Effector memory CD4-positive, alpha-beta T cell (primary cell): ENCODE measurements around the gene TXNL4A.
"Not testable (repeated sequence)": the region's sequence is repeated elsewhere in the genome, so short reads cannot be mapped to it uniquely, and the experiment has no call there.

Experiments
- DNase-seq, 3 donors: peaks; one replicate each; pipeline ENCODE4 v3.0.0-alpha.2; 2020
- H3K27ac ChIP-seq: 2 replicates; pipeline ENCODE4 v1.7.0; 2013; ENCODE audit warnings: mild to moderate bottlenecking, low read length, moderate library complexity; ENCODE audit not compliant: insufficient read depth, poor library complexity, severe bottlenecking
- H3K27me3 ChIP-seq: replicated peaks from 2 replicates; pipeline ENCODE4 v1.7.0; 2013; ENCODE audit warnings: mild to moderate bottlenecking, low read length; ENCODE audit not compliant: insufficient read depth, control insufficient read depth, poor library complexity, severe bottlenecking
- H3K36me3 ChIP-seq: 2 replicates; pipeline ENCODE4 v1.7.0; 2013; ENCODE audit warnings: mild to moderate bottlenecking, low read length, moderate library complexity; ENCODE audit not compliant: control insufficient read depth, insufficient read depth
- H3K4me1 ChIP-seq: 2 replicates; pipeline ENCODE4 v1.7.0; 2013; ENCODE audit warnings: low read length, mild to moderate bottlenecking; ENCODE audit not compliant: control insufficient read depth, insufficient read depth, poor library complexity, severe bottlenecking
- H3K4me3 ChIP-seq: 2 replicates; pipeline ENCODE4 v1.7.0; 2013; ENCODE audit warnings: low read length, low read depth, mild to moderate bottlenecking; ENCODE audit not compliant: insufficient read depth, poor library complexity, severe bottlenecking
- H3K9me3 ChIP-seq: 2 replicates; pipeline ENCODE4 v1.7.0; 2013; ENCODE audit warnings: mild to moderate bottlenecking, low read length, moderate library complexity; ENCODE audit not compliant: control insufficient read depth

The TXNL4A gene

DNA sequence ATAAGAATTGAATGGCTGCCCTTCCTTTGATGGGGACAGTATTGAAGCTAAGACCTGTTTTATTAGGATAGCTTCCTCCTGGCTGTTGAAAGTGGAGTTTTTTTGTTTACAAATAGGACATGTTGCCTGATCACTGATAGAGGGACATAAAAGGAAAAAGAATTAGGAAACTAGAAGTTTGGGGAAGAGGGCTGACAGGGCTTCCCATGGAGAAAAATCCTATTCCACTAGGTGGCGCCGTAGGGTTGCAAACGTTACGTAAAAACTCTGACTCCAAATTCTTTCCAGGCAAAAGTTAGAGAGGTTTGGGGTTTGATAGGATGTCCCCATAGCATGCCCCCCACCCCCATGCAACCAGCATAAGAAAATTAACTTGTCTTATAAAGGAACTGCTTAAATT, 34.8 kb upstream of the TXNL4A start:
- H3K4me1 ChIP-seq: no peaks in the 10 kb centered on the region
- no peak overlapping the region for H3K27ac ChIP-seq
- no peak overlapping the region for H3K4me3 ChIP-seq
- no peaks in the 10 kb centered on the region for H3K27me3 ChIP-seq
- peaks cover 58% of the 10 kb centered on the region for H3K9me3 ChIP-seq
- H3K36me3 ChIP-seq: no peaks in the 10 kb centered on the region
- no peak for DNase-seq

DNA sequence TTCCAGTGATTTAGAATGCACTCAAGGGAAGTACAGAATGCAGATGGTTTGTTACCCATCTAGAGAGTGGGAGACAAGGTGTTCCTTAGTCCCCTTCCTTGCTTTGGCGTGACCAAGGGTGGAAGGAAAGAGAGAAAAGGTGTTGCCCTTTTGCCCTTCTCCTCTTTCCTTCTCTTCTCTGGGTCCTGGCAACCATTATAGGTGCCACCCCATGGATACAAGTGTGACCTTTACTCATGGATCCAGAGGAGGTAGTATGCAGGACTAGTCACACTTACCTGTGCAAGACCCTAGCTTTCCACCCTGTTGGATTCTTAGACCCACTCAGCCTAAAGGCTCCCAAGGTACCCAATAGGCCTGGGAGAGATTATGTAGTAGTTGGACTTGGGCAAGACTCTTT, 34.2 kb upstream of the TXNL4A start:
- H3K27me3 ChIP-seq: no peaks in the 10 kb centered on the region
- H3K9me3 ChIP-seq: peaks cover 58% of the 10 kb centered on the region
- H3K4me1 ChIP-seq: no peaks in the 10 kb centered on the region
- H3K36me3 ChIP-seq: no peaks in the 10 kb centered on the region
- no peak overlapping the region for H3K4me3 ChIP-seq
- DNase-seq: no peak
- H3K27ac ChIP-seq: no peak overlapping the region

GRCh38 chr18:80012714-80013113, 24.4 kb upstream of the TXNL4A start:
- Histone ChIP-seq H3K27me3 (no peaks in the 10 kb centered on the region), H3K4me1 (no peaks in the 10 kb centered on the region), H3K4me3 (no peak overlapping the region), H3K36me3 (no peaks in the 10 kb centered on the region), H3K27ac (no peak overlapping the region), H3K9me3 (no peaks in the 10 kb centered on the region)
- DNase-seq: no peak

GRCh38 chr18:80011496-80012137, 23.3 kb upstream of the TXNL4A start:
- not testable (repeated sequence) for DNase-seq, H3K27me3 ChIP-seq, H3K4me1 ChIP-seq, H3K36me3 ChIP-seq, H3K9me3 ChIP-seq, H3K27ac ChIP-seq, H3K4me3 ChIP-seq

- H3K4me1 ChIP-seq: no peaks in the 10 kb centered on the region
- no peaks in the 10 kb centered on the region for H3K27me3 ChIP-seq
- no peaks in the 10 kb centered on the region for H3K9me3 ChIP-seq
- no peak overlapping the region for H3K27ac ChIP-seq
- no peaks in the 10 kb centered on the region for H3K36me3 ChIP-seq
- DNase-seq: no peak
- no peak overlapping the region for H3K4me3 ChIP-seq
These were observed 22.2 kb upstream of the TXNL4A start for GRCh38 chr18:80010551-80010906.

GRCh38 chr18:80009661-80010550, 21.5 kb upstream of the TXNL4A start:
- no peak overlapping the region for H3K4me3 ChIP-seq
- DNase-seq: no peak
- no peaks in the 10 kb centered on the region for H3K4me1 ChIP-seq
- no peaks in the 10 kb centered on the region for H3K9me3 ChIP-seq
- H3K36me3 ChIP-seq: no peaks in the 10 kb centered on the region
- no peak overlapping the region for H3K27ac ChIP-seq
- no peaks in the 10 kb centered on the region for H3K27me3 ChIP-seq

- no peak overlapping the region for H3K4me3 ChIP-seq
- no peak overlapping the region for H3K27ac ChIP-seq
- no peaks in the 10 kb centered on the region for H3K4me1 ChIP-seq
- no peaks in the 10 kb centered on the region for H3K36me3 ChIP-seq
- no peak for DNase-seq
- H3K27me3 ChIP-seq: no peaks in the 10 kb centered on the region
- H3K9me3 ChIP-seq: no peaks in the 10 kb centered on the region
These were observed 18.4 kb upstream of the TXNL4A start for GRCh38 chr18:80006724-80007123.

- no peak for DNase-seq
- Histone ChIP-seq H3K36me3 (no peaks in the 10 kb centered on the region), H3K27ac (no peak overlapping the region), H3K27me3 (no peaks in the 10 kb centered on the region), H3K4me3 (no peak overlapping the region), H3K4me1 (no peaks in the 10 kb centered on the region), H3K9me3 (no peaks in the 10 kb centered on the region)
These were observed 16.4 kb upstream of the TXNL4A start for GRCh38 chr18:80004600-80005342.

DNA sequence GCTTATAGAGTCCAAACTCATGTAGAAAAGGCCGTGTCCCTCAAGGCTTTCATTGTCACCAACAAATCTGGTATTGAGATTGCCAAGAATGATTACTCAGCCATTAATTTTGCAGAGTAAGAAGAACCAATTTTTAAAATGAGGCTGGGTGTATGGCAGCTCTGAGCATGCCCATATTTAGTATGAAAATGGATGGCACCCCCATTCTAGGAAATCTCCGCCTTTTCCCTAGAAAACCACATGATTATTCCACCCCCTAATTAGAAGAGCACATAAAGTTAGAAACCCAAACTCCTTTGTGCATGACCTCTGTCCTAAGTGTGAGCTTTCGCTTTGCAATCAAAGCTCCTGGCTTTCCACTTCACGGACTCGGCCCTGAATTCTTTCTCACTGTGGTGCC, 14.1 kb upstream of the TXNL4A start:
- Histone ChIP-seq H3K36me3 (no peaks in the 10 kb centered on the region), H3K4me3 (no peak overlapping the region), H3K9me3 (no peaks in the 10 kb centered on the region), H3K27ac (no peak overlapping the region), H3K27me3 (no peaks in the 10 kb centered on the region), H3K4me1 (no peaks in the 10 kb centered on the region)
- DNase-seq: no peak

DNA sequence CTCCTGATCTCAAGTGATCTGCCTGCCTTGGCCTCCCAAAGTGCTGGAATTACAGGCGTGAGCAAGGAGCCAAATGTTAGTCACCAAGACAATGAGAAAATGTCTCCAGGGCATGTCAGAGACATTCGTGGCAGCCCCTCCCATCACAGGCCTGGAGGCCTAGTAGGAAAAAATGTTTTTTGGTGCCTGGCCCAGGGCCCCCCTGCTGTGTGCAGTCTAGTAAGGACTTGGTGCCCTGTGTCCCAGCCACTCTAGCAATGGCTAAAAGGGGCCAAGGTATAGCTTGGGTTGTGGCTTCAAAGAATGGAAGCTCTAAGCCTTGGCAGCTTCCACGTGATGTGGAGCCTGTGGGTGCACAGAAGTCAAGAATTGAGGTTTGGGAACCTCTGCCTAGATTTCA, 12.5 kb upstream of the TXNL4A start:
- H3K4me1 ChIP-seq: no peaks in the 10 kb centered on the region

More for the DNA sequence above, 12.5 kb upstream of the TXNL4A start:
- Histone ChIP-seq H3K27me3 (no peaks in the 10 kb centered on the region), H3K4me3 (no peak overlapping the region), H3K9me3 (no peaks in the 10 kb centered on the region), H3K36me3 (no peaks in the 10 kb centered on the region), H3K27ac (no peak overlapping the region)
- no peak for DNase-seq
